Heart left ventricle (tissue), 16 donors: Measurements from ENCODE around the gene MEX3D. TPM values are rescaled to one million over a fixed set of nuclear protein-coding genes. Genes with fewer than 3 reads are reported as not detected.

Experiments used
- ATAC-seq, 4 donors: fragments of 200-7000 bp; cut with Tn5 transposase; one replicate each; pipeline ENCODE4 v1.9.1; 2020 to 2022; ENCODE audit warnings: moderate library complexity in 4 of 4, mild to moderate bottlenecking in 3 of 4, moderate number of reproducible peaks in 1 of 4
- DNase-seq, 5 donors: peaks; one replicate each; pipeline ENCODE4 v3.0.0-alpha.2; 2020
- H3K27ac ChIP-seq, 12 donors: fragments of 200-600 bp; sonication (generic) in 4 of 12; one replicate each; pipeline versions ENCODE4 v1.5.0 to v1.8.0; 2016 to 2022; ENCODE audit warnings: mild to moderate bottlenecking in 2 of 12
- H3K27me3 ChIP-seq, 9 donors: fragments of 200-600 bp; sonication (generic) in 2 of 9; one replicate each; pipeline versions ENCODE4 v1.5.1 to v1.8.0; 2016 to 2022; ENCODE audit warnings: mild to moderate bottlenecking in 3 of 9
- H3K36me3 ChIP-seq, 9 donors: fragments of 200-600 bp; sonication (generic) in 2 of 9; one replicate each; pipeline versions ENCODE4 v1.5.0 to v1.8.0; 2018 to 2022; ENCODE audit warnings: mild to moderate bottlenecking in 2 of 9
- H3K4me1 ChIP-seq, 12 donors: fragments of 200-600 bp; sonication (generic) in 4 of 12; one replicate each; pipeline versions ENCODE4 v1.5.0 to v1.8.0; 2016 to 2022; ENCODE audit warnings: mild to moderate bottlenecking in 3 of 12
- H3K4me3 ChIP-seq, 12 donors: fragments of 200-600 bp; sonication (generic) in 4 of 12; one replicate each; pipeline versions ENCODE4 v1.5.0 to v1.8.0; 2017 to 2022; ENCODE audit warnings: mild to moderate bottlenecking in 9 of 12, moderate library complexity in 4 of 12
- H3K9me3 ChIP-seq, 12 donors: fragments of 200-600 bp; sonication (generic) in 4 of 12; one replicate each; pipeline versions ENCODE4 v1.5.0 to v1.8.0; 2016 to 2022; ENCODE audit warnings: mild to moderate bottlenecking in 1 of 12
- POLR2A ChIP-seq, 2 donors: fragments of 450-650 bp; IDR thresholded peaks; one replicate each; pipeline ENCODE4 v1.6.1; 2017; ENCODE audit warnings: antibody characterized with exemption in 2 of 2, mild to moderate bottlenecking in 2 of 2, moderate library complexity in 2 of 2
- WGBS, 4 donors: extraction: QIAGEN DNeasy Blood & Tissue Kit in 2 of 4; methylation state at CpG; one replicate each; pipeline versions ENCODE4 v1.1.5 to v1.1.7; 2013 to 2018; 5-methylcytosine and 5-hydroxymethylcytosine counted together
- intact Hi-C, 10 donors: fragments of 100-400 bp; cut with DNase I; formaldehyde crosslinking; loops; one replicate each; pipeline versions ENCODE4 v1.11.1 to v1.14.2; 2022
- long read RNA-seq, 3 donors: library from polyadenylated mRNA; unstranded; transcript quantifications; one replicate each; pipeline ENCODE4 v2.0.0, GENCODE V29; 2020 to 2021
- polyA plus RNA-seq, 2 donors: library from polyadenylated mRNA; stranded (reverse); fragments of 200-250 nt; gene quantifications; one replicate each; pipeline ENCODE4 v1.2.3, GENCODE V29; 2013
- total RNA-seq, 9 donors: library from RNA; depleted of rRNA in 2 of 9; stranded (reverse); fragments of >200 nt in 2 of 9; fragmentation: NEBNext Ultra II Directional in 3 of 9; extraction: Animal tissue kit (Norgen Biotek cat#: 25700) in 3 of 9; gene quantifications; one replicate each; pipeline versions ENCODE4 v1.1.0 to v1.2.4, GENCODE V29; 2016 to 2023
- TF ChIP-seq, protein P1 (sequence below), 12 donors: fragments of 200-600 bp; sonication (generic) in 4 of 12; IDR thresholded peaks; one replicate each; pipeline versions ENCODE4 v1.5.0 to v1.8.0; 2018 to 2022; ENCODE audit warnings: antibody characterized with exemption in 12 of 12, mild to moderate bottlenecking in 5 of 12
- donor health status: ischemic (EF 13 %, LVEDD 7.1; RV severe dilation, severe dysfunction).
- donor health status: healthy with polysubstance abuse.
- donor health status: DM: no; HTN: yes; CAD: no.
- donor health status: DM: no; HTN: no; CAD: no.
- donor health status: ischemic (EF 25% LVEDD 6.9; RV normal size, moderate dysfunction).
- donor health status: ischemic (EF 25% LVEDD 5.7; RV mildly dilated, moderate dysfunction).
- donor health status: healthy.
- donor health status: DM: yes; HTN: yes; CAD: no.
- donor health status: ischemic (EF 35%, LVEDD 5.7; RV mildly dilated, moderate dysfunction).
- donor health status: nonischemic (EF 11% LVEDD 7.7; RV severe dilation, severe dysfunction).
- donor health status: DM: yes; HTN: yes; CAD: no.
- donor health status: PGD.
- donor health status: ischemic (EF 29% LVEDD 5.4; RV normal size, mild dysfunction).
- donor health status: nonischemic (EF 23%, LVEDD 6.1; RV moderate dilation, normal function).

The MEX3D gene
- total RNA-seq, result 10 to 100 TPM in 4 of 9 donors, 1 to 10 TPM in 5; 6.1 to 18.6 (median 9.6) TPM
- 1 to 10 TPM; 1.9 to 6.0 TPM for polyA plus RNA-seq
- long read RNA-seq, donor 1, partial matches to known transcripts, result 3 of 3 reads
- long read RNA-seq, donor 1, other reads (novel, unspliced or antisense), result 0 of 3 reads
- long read RNA-seq, donor 2, partial matches to known transcripts, result 1 of 1 reads
- long read RNA-seq, donor 2, other reads (novel, unspliced or antisense), result 0 of 1 reads
- long read RNA-seq, donor 3, partial matches to known transcripts, result 2 of 2 reads
- long read RNA-seq, donor 3, other reads (novel, unspliced or antisense), result 0 of 2 reads

DNA sequence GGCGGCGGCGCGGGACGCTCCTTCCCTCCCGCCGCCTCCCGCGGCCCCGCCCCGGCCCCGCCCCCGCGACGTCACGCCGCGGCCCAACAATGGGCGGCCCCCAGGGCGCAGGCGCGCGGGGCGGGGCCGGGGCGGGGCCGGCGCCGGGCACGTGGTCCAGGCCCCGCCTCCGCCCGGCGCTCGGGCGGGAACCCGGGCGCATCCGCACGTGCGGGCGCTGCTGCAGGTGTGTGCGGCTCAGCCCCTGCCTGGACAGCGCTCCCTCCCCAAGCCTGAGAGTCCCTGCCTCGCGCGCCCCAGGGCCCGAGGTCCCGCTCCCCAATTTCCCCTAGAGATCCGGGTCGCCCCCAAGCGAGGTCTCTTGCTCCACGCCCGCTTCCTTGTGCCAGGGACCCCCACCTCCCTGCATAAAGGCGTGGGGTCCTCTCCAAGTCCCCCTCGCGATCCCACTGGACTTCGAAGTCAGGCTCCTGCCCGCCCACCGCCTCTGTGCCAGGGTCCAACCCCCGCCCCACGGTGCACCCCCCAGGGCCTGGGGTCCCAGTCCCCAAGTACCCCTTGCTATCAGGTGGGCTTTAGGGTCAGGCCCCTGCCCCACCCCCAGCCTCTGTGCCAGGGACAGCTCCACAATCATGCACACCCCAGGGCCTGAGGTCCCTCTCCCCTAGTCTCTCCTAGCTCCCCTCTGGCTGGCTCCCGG, at the start of gene MEX3D:
Gene MEX3D (minus strand): TSS at position 6 of the 700 bp plus-strand sequence. CDS start 267 bp downstream, outside the sequence.
- TF ChIP-seq, protein P1, sequence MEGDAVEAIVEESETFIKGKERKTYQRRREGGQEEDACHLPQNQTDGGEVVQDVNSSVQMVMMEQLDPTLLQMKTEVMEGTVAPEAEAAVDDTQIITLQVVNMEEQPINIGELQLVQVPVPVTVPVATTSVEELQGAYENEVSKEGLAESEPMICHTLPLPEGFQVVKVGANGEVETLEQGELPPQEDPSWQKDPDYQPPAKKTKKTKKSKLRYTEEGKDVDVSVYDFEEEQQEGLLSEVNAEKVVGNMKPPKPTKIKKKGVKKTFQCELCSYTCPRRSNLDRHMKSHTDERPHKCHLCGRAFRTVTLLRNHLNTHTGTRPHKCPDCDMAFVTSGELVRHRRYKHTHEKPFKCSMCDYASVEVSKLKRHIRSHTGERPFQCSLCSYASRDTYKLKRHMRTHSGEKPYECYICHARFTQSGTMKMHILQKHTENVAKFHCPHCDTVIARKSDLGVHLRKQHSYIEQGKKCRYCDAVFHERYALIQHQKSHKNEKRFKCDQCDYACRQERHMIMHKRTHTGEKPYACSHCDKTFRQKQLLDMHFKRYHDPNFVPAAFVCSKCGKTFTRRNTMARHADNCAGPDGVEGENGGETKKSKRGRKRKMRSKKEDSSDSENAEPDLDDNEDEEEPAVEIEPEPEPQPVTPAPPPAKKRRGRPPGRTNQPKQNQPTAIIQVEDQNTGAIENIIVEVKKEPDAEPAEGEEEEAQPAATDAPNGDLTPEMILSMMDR (IDR thresholded peaks at IDR 0.05), result no peak
- no peak for TF ChIP-seq POLR2A (IDR thresholded peaks at IDR 0.05)
- ATAC-seq (peak; percentile 41 to 84 (median 82)), DNase-seq (peak; percentile 66 to 88 (median 83))
- 7 to 37% (median 12%) methylated on average over 6 to 62 of the region's 63 CpGs for WGBS, 4 donors
- Histone ChIP-seq H3K9me3 (no peaks in the 10 kb centered on the region), H3K36me3 (no peaks in the 10 kb centered on the region), H3K4me3 (peak within 1 kb of the TSS; percentile 56 to 95 (median 76)), H3K27me3 (peaks cover 0 to 4% (median 0%) of the 10 kb centered on the region in 9 donors), H3K4me1 (peaks cover 0 to 25% (median 9%) of the 10 kb centered on the region in 12 donors), H3K27ac (peak within 1 kb of the TSS; percentile 60 to 91 (median 79))
- intact Hi-C loops, result loop anchor here in 1 of 10 donors (5.0 kb wide), 1 partner anchor 84 kb away; the partner anchor contains the start of gene TCF3

DNA sequence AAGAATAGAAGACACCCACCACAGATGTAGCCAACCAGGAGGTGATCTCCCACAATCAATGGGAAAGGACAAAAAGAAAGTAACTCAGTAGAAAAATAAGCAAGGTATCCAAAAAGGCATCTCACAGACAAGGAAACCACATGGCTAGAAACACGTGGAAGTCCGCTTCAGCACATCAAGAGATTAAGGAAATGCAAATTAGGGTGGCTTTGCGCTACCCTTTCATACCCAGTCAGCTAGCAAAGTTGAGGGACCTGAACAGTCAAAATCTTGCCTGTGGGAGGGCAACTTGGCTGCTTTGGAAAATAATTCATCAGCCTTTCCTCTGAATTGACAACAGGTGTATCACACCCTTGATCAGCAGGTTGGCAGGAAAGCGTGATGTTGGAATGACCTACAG, 48.8 kb upstream of the MEX3D start:
- peak overlapping the region in 4 of 12 donors; percentile 11 to 59 (median 32) for H3K27ac ChIP-seq
- peaks cover 0 to 23% (median 9%) of the 10 kb centered on the region in 12 donors for H3K4me1 ChIP-seq
- 62 to 76% (median 65%) methylated on average over 4 of the region's 4 CpGs for WGBS, 4 donors
- DNase-seq (no peak), ATAC-seq (no peak)
- no peaks in the 10 kb centered on the region for H3K27me3 ChIP-seq
- no peak overlapping the region for H3K4me3 ChIP-seq
- H3K36me3 ChIP-seq, result peaks cover 0 to 82% (median 47%) of the 10 kb centered on the region in 9 donors
- no peaks in the 10 kb centered on the region for H3K9me3 ChIP-seq
- intact Hi-C loops, result loop anchor here in 1 of 10 donors (5.0 kb wide), 1 partner anchor 150 kb away; no protein-coding TSS in a partner anchor
- TF ChIP-seq POLR2A (IDR thresholded peaks at IDR 0.05), result no peak
- TF ChIP-seq, protein P1 (IDR thresholded peaks at IDR 0.05), result no peak

DNA sequence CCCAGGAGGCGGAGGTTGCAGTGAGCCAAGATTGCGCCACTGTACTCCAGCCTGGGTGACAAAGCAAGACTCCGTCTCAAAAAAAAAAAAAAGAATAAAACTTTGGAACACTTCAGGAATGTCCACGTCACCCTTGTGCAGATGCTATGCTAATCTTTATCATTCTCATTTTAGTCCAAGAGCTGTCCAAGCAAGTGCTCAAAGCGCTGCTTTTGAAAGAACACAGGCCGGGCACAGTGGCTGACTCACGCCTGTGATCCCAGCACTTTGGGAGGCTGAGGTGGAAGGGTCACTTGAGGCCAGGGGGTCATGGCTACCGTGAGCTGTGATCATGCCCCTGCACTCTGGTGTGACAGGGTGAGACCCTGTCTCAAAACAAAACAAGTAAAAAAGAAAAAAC, 48.3 kb upstream of the MEX3D start:
- peaks cover 0 to 23% (median 9%) of the 10 kb centered on the region in 12 donors for H3K4me1 ChIP-seq
- 63 to 70% (median 67%) methylated on average over 8 of the region's 8 CpGs for WGBS, 4 donors
- no peaks in the 10 kb centered on the region for H3K9me3 ChIP-seq
- no peaks in the 10 kb centered on the region for H3K27me3 ChIP-seq
- H3K4me3 ChIP-seq, result no peak overlapping the region
- no peak for TF ChIP-seq POLR2A (IDR thresholded peaks at IDR 0.05)
- TF ChIP-seq, protein P1 (IDR thresholded peaks at IDR 0.05), result no peak
- peaks cover 0 to 82% (median 50%) of the 10 kb centered on the region in 9 donors for H3K36me3 ChIP-seq
- ATAC-seq (peak; percentile 67 to 80 (median 76)), DNase-seq (peak in 1 of 5 donors; percentile 78)
- peak overlapping the region in 4 of 12 donors; percentile 29 to 59 (median 48) for H3K27ac ChIP-seq
- intact Hi-C loops, result loop anchor here in 1 of 10 donors (5.0 kb wide), 1 partner anchor 151 kb away; no protein-coding TSS in a partner anchor
